Measurements from ENCODE around the gene TIMP2. TPM values are rescaled to one million over a fixed set of nuclear protein-coding genes. Genes with fewer than 3 reads are reported as not detected.

TIMP2 gene
- total RNA-seq, 4 donors from 2014 or later = 172 to 315 (median 211) TPM

DNA sequence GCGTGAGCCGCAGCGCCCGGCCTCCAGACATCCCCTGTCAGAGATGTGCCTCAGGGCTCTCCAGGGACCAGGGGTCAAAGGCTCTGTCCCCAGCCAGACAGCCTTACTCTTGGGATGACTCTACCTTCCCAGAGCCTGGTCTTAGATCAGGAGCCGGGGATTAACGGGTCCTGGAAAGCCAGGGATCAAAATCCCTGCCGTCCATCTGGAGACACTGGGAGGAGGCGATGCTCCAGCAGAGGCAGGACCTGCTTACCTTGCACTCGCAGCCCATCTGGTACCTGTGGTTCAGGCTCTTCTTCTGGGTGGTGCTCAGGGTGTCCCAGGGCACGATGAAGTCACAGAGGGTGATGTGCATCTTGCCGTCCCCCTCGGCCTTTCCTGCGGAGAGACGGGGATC lies 67.9 kb downstream of the TIMP2 start:
- Histone ChIP-seq H3K27ac (peak overlapping the region in 1 of 4 donors; percentile 19), H3K4me3 (no peak overlapping the region), H3K4me1 (peaks cover 0 to 14% (median 0%) of the 10 kb centered on the region in 3 donors), H3K36me3 (peaks cover 0 to 80% of the 10 kb centered on the region in 2 donors), H3K9me3 (no peaks in the 10 kb centered on the region), H3K27me3 (no peaks in the 10 kb centered on the region)
- no peak for ATAC-seq
- TF ChIP-seq POLR2A (IDR thresholded peaks at IDR 0.05) = no peak
- TF ChIP-seq EP300 (IDR thresholded peaks at IDR 0.05) = no peak
- TF ChIP-seq CTCF (IDR thresholded peaks at IDR 0.05) = no peak
- TF ChIP-seq POLR2AphosphoS5 (IDR thresholded peaks at IDR 0.05) = no peak
- 96% methylated on average over 4 of the region's 14 CpGs; no CpG with 5 or more reads in 1 of the 2 donors for WGBS, 2 donors (ENCODE audit: low coverage in 1 of 2)

GRCh38 chr17:78855561-78856165 lies 69.5 kb downstream of the TIMP2 start:
- TF ChIP-seq EP300 (IDR thresholded peaks at IDR 0.05) (no peak), POLR2AphosphoS5 (IDR thresholded peaks at IDR 0.05) (no peak), CTCF (IDR thresholded peaks at IDR 0.05) (no peak)
- ATAC-seq = no peak
- WGBS, 2 donors (ENCODE audit: low coverage in 1 of 2) = 81 to 83% methylated on average over 1 to 6 of the region's 25 CpGs
- no peaks in the 10 kb centered on the region for H3K9me3 ChIP-seq
- H3K27me3 ChIP-seq = no peaks in the 10 kb centered on the region
- H3K27ac ChIP-seq = no peak overlapping the region
- H3K36me3 ChIP-seq = peaks cover 0 to 83% of the 10 kb centered on the region in 2 donors
- no peak overlapping the region for H3K4me3 ChIP-seq
- H3K4me1 ChIP-seq = no peaks in the 10 kb centered on the region

GRCh38 chr17:78854508-78854907 lies 70.7 kb downstream of the TIMP2 start:
- ATAC-seq = no peak
- H3K27me3 ChIP-seq = no peaks in the 10 kb centered on the region
- no peak overlapping the region for H3K27ac ChIP-seq
- no peak overlapping the region for H3K4me3 ChIP-seq
- peaks cover 0 to 73% of the 10 kb centered on the region in 2 donors for H3K36me3 ChIP-seq
- H3K9me3 ChIP-seq = no peaks in the 10 kb centered on the region
- no peak for TF ChIP-seq POLR2A (IDR thresholded peaks at IDR 0.05)
- TF ChIP-seq EP300 (IDR thresholded peaks at IDR 0.05) = no peak
- no peak for TF ChIP-seq POLR2AphosphoS5 (IDR thresholded peaks at IDR 0.05)
- TF ChIP-seq CTCF (IDR thresholded peaks at IDR 0.05) = no peak
- WGBS, 2 donors (ENCODE audit: low coverage in 1 of 2) = 72 to 83% methylated on average over 1 to 5 of the region's 9 CpGs
- H3K4me1 ChIP-seq = no peaks in the 10 kb centered on the region

- Histone ChIP-seq H3K4me3 (no peak overlapping the region), H3K27me3 (no peaks in the 10 kb centered on the region), H3K9me3 (no peaks in the 10 kb centered on the region), H3K36me3 (peaks cover 0 to 69% of the 10 kb centered on the region in 2 donors), H3K27ac (no peak overlapping the region), H3K4me1 (no peaks in the 10 kb centered on the region)
- no peak for TF ChIP-seq EP300 (IDR thresholded peaks at IDR 0.05)
- 66 to 72% methylated on average over 6 to 10 of the region's 11 CpGs for WGBS, 2 donors (ENCODE audit: low coverage in 1 of 2)
- ATAC-seq = no peak
These were observed 71.2 kb downstream of the TIMP2 start for GRCh38 chr17:78853926-78854394.

- WGBS, 2 donors (ENCODE audit: low coverage in 1 of 2) = 40 to 80% methylated on average over 2 to 9 of the region's 16 CpGs
- H3K4me1 ChIP-seq = no peaks in the 10 kb centered on the region
- peaks cover 0 to 59% of the 10 kb centered on the region in 2 donors for H3K36me3 ChIP-seq
These were observed 72.5 kb downstream of the TIMP2 start for GRCh38 chr17:78852709-78853121.

More at GRCh38 chr17:78852709-78853121, 72.5 kb downstream of the TIMP2 start:
- Histone ChIP-seq H3K9me3 (no peaks in the 10 kb centered on the region), H3K27me3 (no peaks in the 10 kb centered on the region), H3K27ac (no peak overlapping the region), H3K4me3 (no peak overlapping the region)
- TF ChIP-seq EP300 (IDR thresholded peaks at IDR 0.05) = no peak
- TF ChIP-seq POLR2A (IDR thresholded peaks at IDR 0.05) = no peak
- TF ChIP-seq CTCF (IDR thresholded peaks at IDR 0.05) = no peak
- TF ChIP-seq POLR2AphosphoS5 (IDR thresholded peaks at IDR 0.05) = peak; percentile 29
- ATAC-seq = peak; percentile 18

Data from gastroesophageal sphincter (tissue), 4 donors.